GM15510 (cell line): ENCODE results near the gene ELFN1.

Source experiments
- POLR2A ChIP-seq: IDR thresholded peaks from 3 replicates; pipeline ENCODE4 v1.6.1; 2011; ENCODE audit warnings: borderline replicate concordance; ENCODE audit not compliant: insufficient read length; ENCODE audit errors: extremely low read depth

The ELFN1 gene

GRCh38 chr7:1700536-1701333 is 30.7 kb downstream of the ELFN1 start:
- no peak for TF ChIP-seq POLR2A

GRCh38 chr7:1702652-1703051 is 32.6 kb downstream of the ELFN1 start:
- TF ChIP-seq POLR2A = no peak

- no peak for TF ChIP-seq POLR2A
Measured at GRCh38 chr7:1703441-1703840, 33.4 kb downstream of the ELFN1 start.

DNA sequence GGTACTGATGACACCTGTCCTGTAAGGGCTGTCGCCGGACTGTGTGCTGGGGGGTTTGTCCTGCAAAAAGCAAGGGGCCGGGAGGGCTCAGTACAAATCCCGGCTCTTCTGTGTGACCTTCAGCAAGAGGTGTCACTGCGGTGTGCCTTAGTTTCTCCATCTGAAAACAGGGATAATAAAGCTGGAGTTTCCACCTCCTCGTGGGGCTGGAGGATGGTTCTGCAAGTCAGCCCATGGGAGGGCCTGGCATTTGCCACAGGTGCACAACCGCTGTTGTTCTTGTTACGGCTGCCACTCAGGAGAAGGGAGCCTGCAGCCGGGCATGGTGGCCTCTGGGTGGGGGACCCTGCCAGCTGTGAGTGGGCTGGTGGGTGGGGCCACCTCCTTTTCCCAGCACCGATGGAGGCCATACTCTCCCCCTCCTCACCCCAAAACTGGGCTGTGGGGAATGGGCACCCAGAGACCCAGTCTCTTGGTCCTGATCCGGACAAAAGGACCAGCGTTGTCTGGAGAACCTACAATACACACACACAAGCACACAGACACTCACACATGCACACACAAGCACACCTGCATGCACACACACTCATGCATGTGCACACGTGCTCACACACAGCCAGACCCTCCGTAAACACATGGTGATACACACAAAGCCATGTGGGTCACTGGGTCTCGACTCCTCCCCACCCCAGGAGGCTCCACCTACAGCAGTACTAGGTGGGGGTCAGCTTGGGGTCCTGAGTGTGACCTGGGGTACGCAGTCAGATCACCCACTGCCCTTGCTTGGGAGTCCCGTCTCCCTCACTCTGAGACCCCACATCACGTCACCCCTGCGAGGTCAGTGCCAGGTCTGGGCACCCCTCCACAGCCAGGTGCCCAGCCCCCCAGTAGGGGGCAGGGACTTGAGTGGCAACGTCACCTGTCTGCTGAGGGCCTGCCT is 34.1 kb downstream of the ELFN1 start:
- no peak for TF ChIP-seq POLR2A

DNA sequence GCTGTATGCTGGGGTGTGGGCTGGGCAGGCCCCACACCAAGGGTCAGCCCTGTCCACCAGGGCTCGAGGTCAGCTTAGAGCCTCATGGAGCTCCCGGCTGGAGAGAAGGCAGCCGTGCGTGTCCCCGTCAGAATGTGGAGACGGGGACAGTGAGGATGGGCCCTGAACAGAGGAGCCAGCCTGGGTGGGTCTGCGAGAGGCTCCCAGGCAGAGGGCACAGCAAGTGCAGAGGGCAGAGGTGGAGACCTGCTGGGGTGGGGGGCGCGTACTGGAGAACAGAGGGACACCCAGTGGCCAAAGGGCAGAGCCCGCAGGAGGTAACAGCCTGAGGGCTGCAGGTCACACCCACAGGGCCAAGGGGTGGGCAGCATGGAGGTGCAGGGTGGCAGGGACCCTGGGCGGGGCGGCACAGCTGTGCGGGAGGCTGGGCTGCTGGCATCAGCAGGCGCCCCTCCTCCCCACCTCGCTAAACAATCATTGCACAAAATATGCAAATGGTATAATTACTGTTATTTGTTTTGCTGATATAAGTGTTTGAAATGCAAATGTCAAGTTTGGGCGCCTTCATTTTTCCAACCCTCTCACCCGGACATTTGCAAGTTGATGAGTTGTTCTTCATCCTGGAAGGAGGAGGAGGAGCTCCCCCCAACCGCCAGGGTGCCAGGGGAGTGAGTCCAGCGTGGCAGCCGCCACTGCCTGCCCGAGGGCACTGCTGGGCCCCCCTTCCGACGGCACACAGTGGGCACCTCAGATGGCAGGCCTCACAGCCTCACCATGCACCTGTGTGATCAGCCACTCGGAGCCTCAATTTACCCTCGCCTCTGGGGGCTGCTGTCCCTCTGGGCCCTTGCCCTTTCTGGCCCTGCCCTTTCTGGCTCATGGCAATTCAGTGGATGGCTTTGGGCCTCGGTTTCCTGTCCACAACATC is 35.0 kb downstream of the ELFN1 start:
- TF ChIP-seq POLR2A = no peak

- TF ChIP-seq POLR2A = no peak
Measured at GRCh38 chr7:1705856-1706255, 35.8 kb downstream of the ELFN1 start.

GRCh38 chr7:1706381-1706720 is 36.3 kb downstream of the ELFN1 start:
- no peak for TF ChIP-seq POLR2A

DNA sequence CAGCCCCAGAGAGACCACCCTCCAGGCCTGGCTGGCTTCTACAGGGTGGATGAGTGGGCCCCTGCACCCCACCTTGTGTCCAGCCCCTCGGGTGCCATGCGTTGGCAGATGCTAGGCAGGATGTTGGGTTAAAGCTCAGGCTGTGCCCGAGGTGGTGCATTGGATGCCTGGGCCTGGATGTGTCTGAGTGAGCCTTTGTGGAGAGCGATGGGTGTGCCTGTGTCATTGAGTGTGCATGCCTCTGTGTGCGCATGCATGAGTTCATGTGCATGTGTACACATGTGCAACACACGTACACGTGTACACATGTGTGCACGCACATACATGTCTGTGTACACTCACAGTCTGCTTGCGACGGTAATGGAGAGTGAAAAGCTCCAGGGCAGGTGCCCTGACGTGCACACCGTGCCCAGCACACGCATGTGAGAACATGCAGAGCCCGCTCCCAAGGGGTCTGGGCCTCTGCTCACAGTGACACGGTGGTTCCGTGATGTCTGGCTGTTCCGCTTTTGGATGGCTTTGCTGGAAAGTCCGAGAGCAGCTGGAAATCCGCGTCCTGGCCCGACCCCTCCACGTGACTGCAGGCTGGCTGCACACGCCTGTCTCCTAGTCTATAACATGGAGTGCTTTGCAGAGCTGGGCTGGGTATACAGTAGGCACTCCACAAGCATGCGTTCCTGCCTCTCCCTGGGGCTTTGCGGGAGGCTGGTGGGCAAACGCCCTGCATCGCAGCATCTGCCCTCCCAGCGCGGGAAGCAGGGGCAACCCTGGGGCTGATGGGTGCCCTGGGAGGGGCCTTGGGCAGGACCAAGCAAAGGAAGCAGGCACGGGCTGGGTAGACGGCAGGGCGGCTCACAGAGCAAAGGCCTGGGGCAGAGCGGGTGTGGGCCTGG is 36.9 kb downstream of the ELFN1 start:
- no peak for TF ChIP-seq POLR2A

- TF ChIP-seq POLR2A = no peak
Measured at GRCh38 chr7:1707756-1708595, 37.9 kb downstream of the ELFN1 start.

DNA sequence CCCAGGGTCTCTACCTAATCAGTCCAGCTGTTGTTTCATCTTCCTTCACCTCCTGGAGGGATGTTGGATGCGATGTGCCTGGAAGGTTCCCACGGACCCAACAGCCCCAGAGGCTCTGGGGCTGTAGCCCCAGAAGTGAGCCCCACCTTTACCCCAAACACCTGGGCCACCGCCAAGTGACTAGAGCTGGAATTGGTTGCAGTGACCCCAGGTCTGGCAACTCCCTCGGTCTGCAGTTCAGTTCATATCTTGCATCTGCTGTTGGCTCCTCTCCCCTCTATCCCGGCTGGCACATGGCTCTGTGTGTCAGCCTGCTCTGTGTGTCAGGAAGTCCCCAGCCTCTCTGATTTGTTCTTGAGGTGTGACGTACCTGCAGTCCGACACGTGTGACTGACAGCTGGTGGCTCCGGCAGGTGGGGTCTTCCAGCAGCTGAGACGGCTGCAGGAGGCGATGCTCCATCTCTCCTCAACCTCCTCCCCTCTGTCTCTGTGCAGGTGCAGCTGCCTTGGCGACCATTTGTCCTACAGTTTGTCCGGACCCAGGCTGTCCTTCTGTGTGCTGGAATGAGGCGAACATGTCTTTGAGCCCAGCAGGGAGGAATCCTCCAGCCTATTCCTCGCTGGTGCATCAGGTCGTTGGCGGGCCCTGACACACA is 38.6 kb downstream of the ELFN1 start:
- no peak for TF ChIP-seq POLR2A

GRCh38 chr7:1709281-1709680 is 39.2 kb downstream of the ELFN1 start:
- no peak for TF ChIP-seq POLR2A

- no peak for TF ChIP-seq POLR2A
Measured at GRCh38 chr7:1709900-1710299, 39.8 kb downstream of the ELFN1 start.
